Measurements from ENCODE around the gene ZNF618. TPM values are rescaled to one million over a fixed set of nuclear protein-coding genes. Genes with fewer than 3 reads are reported as not detected.

ZNF618 gene
- polyA plus RNA-seq, 4 donors, result 0.22 to 5.5 (median 1.9) TPM

GRCh38 chr9:113963696-113964494 lies 87.8 kb downstream of the ZNF618 start:
- peaks cover 0 to 2% of the 10 kb centered on the region in 2 donors for H3K9me3 ChIP-seq (ENCODE audit: control insufficient read depth in 2 of 2, insufficient read depth in 1 of 2, low read depth in 1 of 2, low read length in 1 of 2)
- H3K27me3 ChIP-seq (ENCODE audit: control insufficient read depth in 3 of 3, insufficient read depth in 3 of 3, low read length in 3 of 3), result no peaks in the 10 kb centered on the region
- H3K4me3 ChIP-seq (ENCODE audit: low read depth in 1 of 3, low read length in 3 of 3), result no peak overlapping the region
- H3K36me3 ChIP-seq (ENCODE audit: control insufficient read depth in 3 of 3, insufficient read depth in 2 of 3, low read depth in 1 of 3, low read length in 3 of 3), result peaks cover 0 to 16% (median 0%) of the 10 kb centered on the region in 3 donors
- DNase-seq, result peak in 1 of 2 donors; percentile 42
- H3K4me1 ChIP-seq (ENCODE audit: control insufficient read depth in 3 of 3, insufficient read depth in 2 of 3, low read depth in 1 of 3, low read length in 2 of 3), result peaks cover 3 to 34% (median 3%) of the 10 kb centered on the region in 3 donors
- WGBS, 3 donors, result 78 to 93% (median 89%) methylated on average over 17 of the region's 17 CpGs
- H3K27ac ChIP-seq (ENCODE audit: low read depth in 1 of 3, low read length in 2 of 3), result no peak overlapping the region
- no peak for FAIRE-seq

- no peaks in the 10 kb centered on the region for H3K27me3 ChIP-seq (ENCODE audit: control insufficient read depth in 3 of 3, insufficient read depth in 3 of 3, low read length in 3 of 3)
- no peak for DNase-seq
- no peak overlapping the region for H3K4me3 ChIP-seq (ENCODE audit: low read depth in 1 of 3, low read length in 3 of 3)
- H3K27ac ChIP-seq (ENCODE audit: low read depth in 1 of 3, low read length in 2 of 3), result no peak overlapping the region
- peaks cover 0 to 24% (median 0%) of the 10 kb centered on the region in 3 donors for H3K36me3 ChIP-seq (ENCODE audit: control insufficient read depth in 3 of 3, insufficient read depth in 2 of 3, low read depth in 1 of 3, low read length in 3 of 3)
- 75 to 85% (median 85%) methylated on average over 5 of the region's 5 CpGs for WGBS, 3 donors
- no peak for FAIRE-seq
- peaks cover 0 to 10% of the 10 kb centered on the region in 2 donors for H3K9me3 ChIP-seq (ENCODE audit: control insufficient read depth in 2 of 2, insufficient read depth in 1 of 2, low read depth in 1 of 2, low read length in 1 of 2)
- H3K4me1 ChIP-seq (ENCODE audit: control insufficient read depth in 3 of 3, insufficient read depth in 2 of 3, low read depth in 1 of 3, low read length in 2 of 3), result peaks cover 3 to 34% (median 3%) of the 10 kb centered on the region in 3 donors
Measured at GRCh38 chr9:113964495-113965170, 88.5 kb downstream of the ZNF618 start.

- DNase-seq, result peak; percentile 90 to 98
- Histone ChIP-seq H3K27me3 (ENCODE audit: control insufficient read depth in 3 of 3, insufficient read depth in 3 of 3, low read length in 3 of 3) (no peaks in the 10 kb centered on the region), H3K9me3 (ENCODE audit: control insufficient read depth in 2 of 2, insufficient read depth in 1 of 2, low read depth in 1 of 2, low read length in 1 of 2) (peaks cover 0 to 11% of the 10 kb centered on the region in 2 donors), H3K27ac (ENCODE audit: low read depth in 1 of 3, low read length in 2 of 3) (peak overlapping the region; percentile 42 to 79 (median 52)), H3K36me3 (ENCODE audit: control insufficient read depth in 3 of 3, insufficient read depth in 2 of 3, low read depth in 1 of 3, low read length in 3 of 3) (peaks cover 0 to 28% (median 0%) of the 10 kb centered on the region in 3 donors), H3K4me3 (ENCODE audit: low read depth in 1 of 3, low read length in 3 of 3) (no peak overlapping the region), H3K4me1 (ENCODE audit: control insufficient read depth in 3 of 3, insufficient read depth in 2 of 3, low read depth in 1 of 3, low read length in 2 of 3) (peaks cover 3 to 34% (median 3%) of the 10 kb centered on the region in 3 donors)
- WGBS, 3 donors, result 20 to 63% (median 38%) methylated on average over 5 of the region's 5 CpGs
- FAIRE-seq, result no peak
Measured at GRCh38 chr9:113966394-113966793, 90.3 kb downstream of the ZNF618 start.

GRCh38 chr9:113967380-113967779 lies 91.3 kb downstream of the ZNF618 start:
- 44 to 58% (median 47%) methylated on average over 5 of the region's 5 CpGs for WGBS, 3 donors
- DNase-seq, result peak; percentile 78 to 89
- peaks cover 0 to 35% (median 0%) of the 10 kb centered on the region in 3 donors for H3K36me3 ChIP-seq (ENCODE audit: control insufficient read depth in 3 of 3, insufficient read depth in 2 of 3, low read depth in 1 of 3, low read length in 3 of 3)
- no peaks in the 10 kb centered on the region for H3K27me3 ChIP-seq (ENCODE audit: control insufficient read depth in 3 of 3, insufficient read depth in 3 of 3, low read length in 3 of 3)
- FAIRE-seq, result no peak
- H3K4me3 ChIP-seq (ENCODE audit: low read depth in 1 of 3, low read length in 3 of 3), result no peak overlapping the region
- peaks cover 3 to 34% (median 3%) of the 10 kb centered on the region in 3 donors for H3K4me1 ChIP-seq (ENCODE audit: control insufficient read depth in 3 of 3, insufficient read depth in 2 of 3, low read depth in 1 of 3, low read length in 2 of 3)
- peaks cover 0 to 11% of the 10 kb centered on the region in 2 donors for H3K9me3 ChIP-seq (ENCODE audit: control insufficient read depth in 2 of 2, insufficient read depth in 1 of 2, low read depth in 1 of 2, low read length in 1 of 2)
- peak overlapping the region in 1 of 3 donors; percentile 79 for H3K27ac ChIP-seq (ENCODE audit: low read depth in 1 of 3, low read length in 2 of 3)

- Histone ChIP-seq H3K27ac (ENCODE audit: low read depth in 1 of 3, low read length in 2 of 3) (no peak overlapping the region), H3K4me1 (ENCODE audit: control insufficient read depth in 3 of 3, insufficient read depth in 2 of 3, low read depth in 1 of 3, low read length in 2 of 3) (peaks cover 3 to 32% (median 3%) of the 10 kb centered on the region in 3 donors), H3K9me3 (ENCODE audit: control insufficient read depth in 2 of 2, insufficient read depth in 1 of 2, low read depth in 1 of 2, low read length in 1 of 2) (peaks cover 0 to 11% of the 10 kb centered on the region in 2 donors), H3K36me3 (ENCODE audit: control insufficient read depth in 3 of 3, insufficient read depth in 2 of 3, low read depth in 1 of 3, low read length in 3 of 3) (peaks cover 0 to 32% (median 0%) of the 10 kb centered on the region in 3 donors), H3K27me3 (ENCODE audit: control insufficient read depth in 3 of 3, insufficient read depth in 3 of 3, low read length in 3 of 3) (no peaks in the 10 kb centered on the region), H3K4me3 (ENCODE audit: low read depth in 1 of 3, low read length in 3 of 3) (no peak overlapping the region)
- DNase-seq, result no peak
- WGBS, 3 donors, result 80 to 100% (median 93%) methylated on average over 1 of the region's 1 CpG
- FAIRE-seq, result no peak
Measured at GRCh38 chr9:113969343-113969742, 93.2 kb downstream of the ZNF618 start.

GRCh38 chr9:113973226-113973625 lies 97.1 kb downstream of the ZNF618 start:
- FAIRE-seq (no peak), DNase-seq (no peak)
- Histone ChIP-seq H3K27me3 (ENCODE audit: control insufficient read depth in 3 of 3, insufficient read depth in 3 of 3, low read length in 3 of 3) (no peaks in the 10 kb centered on the region), H3K4me1 (ENCODE audit: control insufficient read depth in 3 of 3, insufficient read depth in 2 of 3, low read depth in 1 of 3, low read length in 2 of 3) (peaks cover 0 to 6% (median 0%) of the 10 kb centered on the region in 3 donors), H3K36me3 (ENCODE audit: control insufficient read depth in 3 of 3, insufficient read depth in 2 of 3, low read depth in 1 of 3, low read length in 3 of 3) (peaks cover 0 to 29% (median 0%) of the 10 kb centered on the region in 3 donors), H3K27ac (ENCODE audit: low read depth in 1 of 3, low read length in 2 of 3) (no peak overlapping the region), H3K4me3 (ENCODE audit: low read depth in 1 of 3, low read length in 3 of 3) (no peak overlapping the region), H3K9me3 (ENCODE audit: control insufficient read depth in 2 of 2, insufficient read depth in 1 of 2, low read depth in 1 of 2, low read length in 1 of 2) (peaks cover 0 to 11% of the 10 kb centered on the region in 2 donors)
- WGBS, 3 donors, result 74 to 85% (median 82%) methylated on average over 9 of the region's 9 CpGs

- FAIRE-seq (no peak), DNase-seq (peak; percentile 25 to 31)
Measured at GRCh38 chr9:113973963-113974413, 97.9 kb downstream of the ZNF618 start.

GRCh38 chr9:113976915-113977314 lies 100.8 kb downstream of the ZNF618 start:
- 88 to 90% (median 89%) methylated on average over 8 of the region's 8 CpGs for WGBS, 3 donors
- H3K4me3 ChIP-seq (ENCODE audit: low read depth in 1 of 3, low read length in 3 of 3), result no peak overlapping the region
- peaks cover 0 to 6% (median 0%) of the 10 kb centered on the region in 3 donors for H3K4me1 ChIP-seq (ENCODE audit: control insufficient read depth in 3 of 3, insufficient read depth in 2 of 3, low read depth in 1 of 3, low read length in 2 of 3)
- FAIRE-seq, result no peak
- no peak overlapping the region for H3K27ac ChIP-seq (ENCODE audit: low read depth in 1 of 3, low read length in 2 of 3)
- H3K9me3 ChIP-seq (ENCODE audit: control insufficient read depth in 2 of 2, insufficient read depth in 1 of 2, low read depth in 1 of 2, low read length in 1 of 2), result no peaks in the 10 kb centered on the region
- H3K36me3 ChIP-seq (ENCODE audit: control insufficient read depth in 3 of 3, insufficient read depth in 2 of 3, low read depth in 1 of 3, low read length in 3 of 3), result peaks cover 0 to 10% (median 0%) of the 10 kb centered on the region in 3 donors
- no peaks in the 10 kb centered on the region for H3K27me3 ChIP-seq (ENCODE audit: control insufficient read depth in 3 of 3, insufficient read depth in 3 of 3, low read length in 3 of 3)
- no peak for DNase-seq

More at GRCh38 chr9:113973963-113974413, 97.9 kb downstream of the ZNF618 start:
- Histone ChIP-seq H3K27me3 (ENCODE audit: control insufficient read depth in 3 of 3, insufficient read depth in 3 of 3, low read length in 3 of 3) (no peaks in the 10 kb centered on the region), H3K4me1 (ENCODE audit: control insufficient read depth in 3 of 3, insufficient read depth in 2 of 3, low read depth in 1 of 3, low read length in 2 of 3) (peaks cover 0 to 6% (median 0%) of the 10 kb centered on the region in 3 donors), H3K27ac (ENCODE audit: low read depth in 1 of 3, low read length in 2 of 3) (no peak overlapping the region), H3K4me3 (ENCODE audit: low read depth in 1 of 3, low read length in 3 of 3) (no peak overlapping the region), H3K9me3 (ENCODE audit: control insufficient read depth in 2 of 2, insufficient read depth in 1 of 2, low read depth in 1 of 2, low read length in 1 of 2) (peaks cover 0 to 8% of the 10 kb centered on the region in 2 donors), H3K36me3 (ENCODE audit: control insufficient read depth in 3 of 3, insufficient read depth in 2 of 3, low read depth in 1 of 3, low read length in 3 of 3) (peaks cover 0 to 25% (median 0%) of the 10 kb centered on the region in 3 donors)
- WGBS, 3 donors, result 40 to 72% (median 45%) methylated on average over 5 of the region's 5 CpGs
